Keratinocyte (primary cell): ENCODE measurements around the gene SLC29A2.
"Not testable (repeated sequence)": the region's sequence is repeated elsewhere in the genome, so short reads cannot be mapped to it uniquely, and the experiment has no call there.

ENCODE experiments used
- CTCF ChIP-seq, 3 experiments: IDR thresholded peaks in 1 of 3; conservative IDR thresholded peaks in 1 of 3; optimal IDR thresholded peaks in 1 of 3; 2 replicates in 2 of 3; 3 replicates in 1 of 3; pipeline versions ENCODE3 to v1.5.1; 2011; ENCODE audit warnings: low read length in 3 of 3, mild to moderate bottlenecking in 3 of 3, moderate library complexity in 2 of 3, control low read depth in 1 of 3, inconsistent platforms in 1 of 3; ENCODE audit not compliant: insufficient read depth in 2 of 3; ENCODE audit errors: extremely low read depth in 1 of 3
- EZH2 ChIP-seq: IDR thresholded peaks from one replicate; pipeline ENCODE4 v1.6.1; 2012; ENCODE audit warnings: inconsistent platforms, mild to moderate bottlenecking, low read length, moderate library complexity

GRCh38 chr11:66350560-66351235, 20.9 kb downstream of the SLC29A2 start:
- not testable (repeated sequence) for TF ChIP-seq CTCF (optimal IDR thresholded peaks at IDR 0.05 in 1 of 3, IDR thresholded peaks at IDR 0.05 in 1 of 3, conservative IDR thresholded peaks at IDR 0.05 in 1 of 3; ENCODE audit: extremely low read depth in 1 of 3, insufficient read depth in 2 of 3, low read length in 3 of 3); EZH2
